WTC11 (cell line): ENCODE measurements around the gene FAM181B. TPM values are rescaled to one million over a fixed set of nuclear protein-coding genes. Genes with fewer than 3 reads are reported as not detected.

Experiments used
- ATAC-seq: fragments of 200-7000 bp; cut with Tn5 transposase; 2 replicates; pipeline ENCODE4 v1.10.0; 2021; ENCODE audit warnings: mild to moderate bottlenecking, moderate library complexity
- CTCF ChIA-PET: fragments of 300-600 bp; sonication (Branson Sonifier 250); formaldehyde crosslinking; loops from one replicate; lab custom pipeline; 2021; ENCODE audit warnings: antibody characterized with exemption; lab: Charles Lee
- POLR2A ChIA-PET: fragments of 350-600 bp; sonication (Branson Sonifier 250); formaldehyde crosslinking; loops from one replicate; lab custom pipeline; 2021; ENCODE audit warnings: antibody characterized with exemption; lab: Charles Lee
- DNase-seq: peaks from one replicate; pipeline ENCODE4 v3.0.0; 2021; ENCODE audit warnings: low spot score
- H3K27ac Mint-ChIP-seq: 2 replicates; pipeline ENCODE4 v1.8.0; 2021; ENCODE audit warnings: mixed read lengths
- H3K27me3 Mint-ChIP-seq: 2 replicates; pipeline ENCODE4 v1.8.0; 2021; ENCODE audit warnings: low read depth, mild to moderate bottlenecking, moderate library complexity, mixed read lengths
- H3K36me3 Mint-ChIP-seq: 2 replicates; pipeline ENCODE4 v1.8.0; 2021; ENCODE audit warnings: mixed read lengths
- H3K4me1 Mint-ChIP-seq: 2 replicates; pipeline ENCODE4 v1.8.0; 2022; ENCODE audit warnings: mixed read lengths
- H3K4me3 Mint-ChIP-seq: 2 replicates; pipeline ENCODE4 v1.8.0; 2021; ENCODE audit warnings: mild to moderate bottlenecking, moderate library complexity, mixed read lengths
- H3K9me3 Mint-ChIP-seq: 2 replicates; pipeline ENCODE4 v1.8.0; 2021; ENCODE audit warnings: mixed read lengths
- FOXK1 ChIP-seq: sonication (generic); formaldehyde crosslinking; IDR thresholded peaks from 2 replicates; pipeline ENCODE4 v1.8.0; 2022; ENCODE audit warnings: mild to moderate bottlenecking, moderate library complexity, missing genetic modification reagents
- MAX ChIP-seq: sonication (generic); formaldehyde crosslinking; IDR thresholded peaks from 2 replicates; pipeline ENCODE4 v1.8.0; 2022; ENCODE audit warnings: mild to moderate bottlenecking, missing genetic modification reagents
- NFYB ChIP-seq: sonication (generic); formaldehyde crosslinking; conservative IDR thresholded peaks from 2 replicates; pipeline ENCODE4 v1.8.0; 2022; ENCODE audit warnings: low read depth, missing genetic modification reagents
- NR1H2 ChIP-seq: sonication (generic); formaldehyde crosslinking; IDR thresholded peaks from 2 replicates; pipeline ENCODE4 v1.9.0; 2021; ENCODE audit warnings: mild to moderate bottlenecking, moderate library complexity, missing genetic modification reagents
- PRDM15 ChIP-seq: sonication (generic); formaldehyde crosslinking; IDR thresholded peaks from 2 replicates; pipeline ENCODE4 v1.8.0; 2022; ENCODE audit warnings: missing genetic modification reagents
- PREB ChIP-seq: sonication (generic); formaldehyde crosslinking; IDR thresholded peaks from 2 replicates; pipeline ENCODE4 v1.8.1; 2022; ENCODE audit warnings: mild to moderate bottlenecking, missing genetic modification reagents, moderate library complexity, borderline replicate concordance
- USF1 ChIP-seq: sonication (generic); formaldehyde crosslinking; IDR thresholded peaks from 2 replicates; pipeline ENCODE4 v1.8.0; 2022; ENCODE audit warnings: mild to moderate bottlenecking, missing genetic modification reagents
- ZNF281 ChIP-seq: sonication (generic); formaldehyde crosslinking; IDR thresholded peaks from 2 replicates; pipeline ENCODE4 v1.8.0; 2023; ENCODE audit warnings: mild to moderate bottlenecking, missing genetic modification reagents
- ZNF425 ChIP-seq: fragments of 250-450 bp; sonication (Bioruptor Pico); conservative IDR thresholded peaks from 2 replicates; pipeline ENCODE4 v1.9.0; 2021; ENCODE audit warnings: mild to moderate bottlenecking
- ZNF532 ChIP-seq: fragments of 250-450 bp; sonication (Bioruptor Pico); IDR thresholded peaks from 2 replicates; pipeline ENCODE4 v1.9.0; 2021; ENCODE audit warnings: mild to moderate bottlenecking, borderline replicate concordance
- total RNA-seq: library from RNA; stranded (reverse); gene quantifications from 3 replicates; pipeline ENCODE4 v1.2.3, GENCODE V29; 2021

The FAM181B gene
- total RNA-seq, 1 experiment from 2014 or later: 1.1 TPM

- POLR2A ChIA-PET: no interaction called here
Measured at GRCh38 chr11:82771781-82772180, 38.1 kb upstream of the FAM181B start.

GRCh38 chr11:82767123-82767522, 33.5 kb upstream of the FAM181B start:
- ATAC-seq (no peak), DNase-seq (no peak)
- CTCF ChIA-PET: interaction anchor here (1.5 kb wide), 1 partner anchor 9 kb away, joined by 11 read pairs; no protein-coding TSS in a partner anchor
- Mint-ChIP-seq H3K27me3 (no peaks in the 10 kb centered on the region), H3K9me3 (no peaks in the 10 kb centered on the region), H3K4me1 (peaks cover 2% of the 10 kb centered on the region; the same call in 1 of the 2 replicates), H3K27ac (no peak overlapping the region), H3K4me3 (no peak overlapping the region), H3K36me3 (no peaks in the 10 kb centered on the region)
- TF ChIP-seq ZNF425 (CRISPR knock-in tag) (no peak), NFYB (CRISPR knock-in tag) (no peak), FOXK1 (no peak), ZNF281 (CRISPR knock-in tag) (no peak), PRDM15 (no peak), NR1H2 (CRISPR knock-in tag) (no peak), MAX (CRISPR knock-in tag) (no peak), USF1 (no peak)
- POLR2A ChIA-PET: no interaction called here

More at GRCh38 chr11:82771781-82772180, 38.1 kb upstream of the FAM181B start:
- Mint-ChIP-seq H3K4me1 (no peaks in the 10 kb centered on the region), H3K36me3 (no peaks in the 10 kb centered on the region), H3K27me3 (no peaks in the 10 kb centered on the region), H3K9me3 (peaks cover 3% of the 10 kb centered on the region; the same call in 1 of the 2 replicates), H3K4me3 (no peak overlapping the region), H3K27ac (no peak overlapping the region)
- DNase-seq: no peak
- TF ChIP-seq PREB (CRISPR knock-in tag) (no peak), ZNF532 (CRISPR knock-in tag) (no peak)
- CTCF ChIA-PET: interaction anchor here (0.5 kb wide), 1 partner anchor 22 kb away, joined by 3 read pairs; no protein-coding TSS in a partner anchor
- no peak for ATAC-seq
